Femur (tissue), 1 donor: ENCODE measurements around the gene VASN.
"Not testable (repeated sequence)": the region's sequence is repeated elsewhere in the genome, so short reads cannot be mapped to it uniquely, and the experiment has no call there.

Experiments used
- DNase-seq: peaks from one replicate; pipeline ENCODE4 v3.0.0-alpha.2; 2017

VASN gene

GRCh38 chr16:4386451-4386805 lies 14.8 kb downstream of the VASN start:
- DNase-seq: no peak

- peak; percentile 32 for DNase-seq
Measured at GRCh38 chr16:4386951-4387565, 15.4 kb downstream of the VASN start.

- DNase-seq: peak; percentile 29
Measured at GRCh38 chr16:4387781-4388180, 16.1 kb downstream of the VASN start.

- peak; percentile 48 for DNase-seq
Measured at GRCh38 chr16:4388271-4389021, 16.8 kb downstream of the VASN start.

- peak; percentile 45 for DNase-seq
Measured at GRCh38 chr16:4389051-4389955, 17.7 kb downstream of the VASN start.

GRCh38 chr16:4390266-4391260 lies 18.9 kb downstream of the VASN start:
- DNase-seq: no peak

GRCh38 chr16:4391631-4392381 lies 20.2 kb downstream of the VASN start:
- DNase-seq: peak; percentile 37

- DNase-seq: peak; percentile 87
Measured at GRCh38 chr16:4392382-4393239, 21.0 kb downstream of the VASN start.

- peak; percentile 47 for DNase-seq
Measured at GRCh38 chr16:4393240-4393600, 21.6 kb downstream of the VASN start.

- not testable (repeated sequence) for DNase-seq
Measured at GRCh38 chr16:4393850-4394249, 22.2 kb downstream of the VASN start.

GRCh38 chr16:4395055-4395726 lies 23.5 kb downstream of the VASN start:
- DNase-seq: peak; percentile 16

GRCh38 chr16:4399001-4399730 lies 27.5 kb downstream of the VASN start:
- DNase-seq: no peak

- peak; percentile 24 for DNase-seq
Measured at GRCh38 chr16:4401094-4401501, 29.4 kb downstream of the VASN start.

- no peak for DNase-seq
Measured at GRCh38 chr16:4401510-4401909, 29.9 kb downstream of the VASN start.

GRCh38 chr16:4402439-4403132 lies 30.9 kb downstream of the VASN start:
- peak; percentile 92 for DNase-seq

- DNase-seq: peak; percentile 22
Measured at GRCh38 chr16:4403133-4403949, 31.7 kb downstream of the VASN start.

GRCh38 chr16:4404247-4404966 lies 32.8 kb downstream of the VASN start:
- peak; percentile 63 for DNase-seq
